HG02759 (cell line): ENCODE data around the gene SYN1.
"Not testable (repeated sequence)": the region's sequence is repeated elsewhere in the genome, so short reads cannot be mapped to it uniquely, and the experiment has no call there.

Source experiments
- ATAC-seq: cut with Tn5 transposase; IDR thresholded peaks from one replicate; pipeline ENCODE4 v1.9.1; 2021; ENCODE audit warnings: mild to moderate bottlenecking, moderate library complexity; ENCODE audit not compliant: unreplicated experiment

SYN1 gene

DNA sequence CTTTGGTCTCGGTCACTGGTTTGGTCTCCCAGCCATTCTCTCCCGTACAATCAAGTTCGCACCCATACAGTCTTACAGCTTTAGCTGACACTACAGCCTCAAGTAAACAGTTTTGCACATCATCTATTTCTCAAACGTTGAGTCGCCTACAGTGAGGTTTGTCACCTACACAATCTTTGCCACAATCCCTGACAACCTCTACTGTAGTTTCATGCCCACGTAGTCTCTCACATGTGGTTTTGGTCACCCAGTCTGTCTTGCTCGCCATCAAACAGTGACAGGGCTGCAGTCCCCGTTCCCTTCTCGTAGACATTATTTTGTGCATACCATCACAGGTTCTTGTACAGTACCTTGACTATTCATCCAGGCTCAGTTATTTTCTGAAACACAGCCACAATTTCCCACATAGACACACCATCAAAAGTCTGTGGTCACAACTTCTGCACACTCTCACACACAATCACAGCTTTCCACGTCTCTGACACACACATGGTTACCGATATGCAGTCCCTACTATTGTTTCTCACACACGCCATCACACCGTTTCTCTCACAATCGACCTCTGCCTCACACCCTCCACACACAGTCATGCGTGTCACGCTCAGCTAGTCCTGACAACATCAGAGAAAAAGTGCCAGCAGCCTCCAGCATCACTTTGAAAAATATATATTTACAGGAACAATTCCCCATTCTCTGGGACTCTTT is 15.4 kb upstream of the SYN1 start:
- ATAC-seq, result no peak

DNA sequence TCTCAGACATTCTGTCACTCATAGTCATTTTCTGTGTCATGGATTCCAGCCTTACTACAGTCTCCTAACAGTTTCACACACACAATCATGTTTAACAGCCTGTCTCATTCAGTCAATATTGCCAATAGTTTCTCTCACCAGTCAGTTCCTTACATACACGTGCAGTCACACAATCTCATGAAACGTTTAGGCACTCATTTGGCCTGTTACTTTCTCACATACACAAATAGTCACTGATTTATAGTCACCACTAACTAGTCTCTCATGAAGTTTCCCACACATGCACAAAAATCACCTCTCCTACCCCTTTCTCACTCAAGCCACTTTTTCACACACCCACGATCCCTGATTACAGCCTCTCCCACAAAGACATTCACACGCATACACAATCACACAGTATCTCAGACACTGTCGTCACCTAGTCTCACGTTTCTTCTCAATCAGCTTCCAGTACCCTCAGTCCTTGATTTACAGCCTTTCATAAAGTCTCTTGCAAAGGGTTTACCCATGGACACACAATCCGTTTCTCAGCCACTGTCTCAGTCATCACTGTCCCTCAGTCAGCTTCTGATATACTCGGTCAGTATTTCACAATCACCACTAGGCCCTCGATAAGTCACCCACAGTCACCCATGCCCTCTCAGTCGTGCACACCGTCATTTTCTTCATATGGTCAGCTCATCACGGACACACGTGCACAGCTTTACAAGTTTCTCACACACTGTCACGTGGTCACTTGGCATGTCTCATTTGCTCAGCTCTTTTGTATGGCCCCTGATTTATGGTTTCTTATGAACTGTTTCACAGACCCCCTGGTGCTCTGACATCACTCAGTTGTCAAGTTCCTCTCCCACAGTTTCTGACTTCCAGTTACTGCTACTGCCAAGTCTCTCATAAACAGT is 14.3 kb upstream of the SYN1 start:
- ATAC-seq, result no peak

DNA sequence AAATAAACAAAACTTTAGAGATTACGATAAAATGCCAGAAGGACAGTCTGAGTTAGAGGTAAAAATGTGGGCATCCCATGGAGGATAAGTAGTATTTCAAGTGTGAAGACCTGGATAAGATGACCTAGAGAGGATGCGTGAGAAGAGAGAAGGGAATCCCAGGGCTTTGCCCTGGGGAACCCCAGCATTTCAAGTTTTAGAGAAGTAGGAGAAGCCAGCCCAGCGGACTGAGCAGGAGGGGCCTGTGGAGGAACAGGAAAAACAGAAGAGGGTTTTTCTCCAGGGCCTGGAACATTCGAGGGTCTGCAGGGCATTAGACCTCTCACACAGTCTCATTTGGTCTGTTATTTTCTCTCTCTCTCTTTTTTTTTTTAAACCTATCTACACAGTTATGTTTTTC is 13.0 kb upstream of the SYN1 start:
- no peak for ATAC-seq

DNA sequence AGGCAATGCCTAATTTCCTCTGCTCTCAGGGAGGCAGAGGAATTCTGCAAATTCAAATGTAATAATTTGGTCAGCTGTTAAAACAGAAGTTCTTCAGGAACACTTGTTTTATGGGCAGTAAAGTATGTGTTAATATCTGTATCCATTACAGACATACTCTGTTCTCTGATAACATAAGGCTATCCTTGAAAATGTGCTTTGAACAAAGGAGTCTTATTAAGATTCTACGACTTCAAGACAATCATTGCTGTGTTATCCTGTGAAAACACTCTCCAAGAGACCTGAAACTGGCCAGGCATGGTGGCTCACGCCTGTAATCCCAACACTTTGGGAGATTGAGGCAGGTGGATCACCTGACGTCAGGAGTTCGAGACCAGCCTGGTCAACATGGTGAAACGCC is 12.0 kb upstream of the SYN1 start:
- ATAC-seq, result no peak

DNA sequence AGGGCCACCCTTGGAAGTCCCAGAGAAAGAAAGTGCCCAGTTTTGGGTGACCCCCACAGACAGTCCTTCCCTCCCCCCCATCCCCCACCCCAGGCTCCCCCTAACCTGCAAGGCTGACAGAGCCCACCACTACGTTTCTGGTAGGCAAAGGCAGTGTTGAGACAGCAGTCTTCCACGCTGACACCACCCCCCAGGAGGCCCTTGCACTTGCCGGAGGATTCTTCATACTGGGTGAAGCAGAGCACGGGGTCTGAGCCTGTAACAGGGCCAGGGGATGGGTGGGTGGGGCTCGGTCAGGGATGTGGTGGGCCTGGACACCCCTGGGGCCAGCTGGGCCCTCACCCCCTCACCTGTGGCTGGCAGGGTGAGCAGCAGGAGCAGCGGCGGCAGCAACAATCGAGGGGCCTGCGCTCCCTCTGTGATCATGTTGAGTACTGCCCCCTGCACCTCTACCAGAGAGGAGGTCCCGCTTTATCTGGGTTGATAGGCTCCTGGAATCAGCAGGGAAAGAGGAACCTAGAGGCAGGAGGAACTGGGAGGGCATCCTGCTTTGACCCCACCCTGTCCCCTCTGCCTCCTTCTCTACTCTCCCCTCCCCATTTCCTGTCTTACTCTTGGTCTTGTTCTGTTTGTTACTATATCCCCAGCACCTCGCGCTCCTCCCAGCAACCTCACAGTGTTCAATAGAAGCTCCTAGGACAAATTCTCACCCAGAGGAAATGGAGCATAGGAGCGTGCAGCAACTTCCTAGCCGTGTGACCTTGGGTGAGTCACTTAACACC is 10.0 kb upstream of the SYN1 start, which contains the start of gene CFP:
Gene CFP (minus strand): TSS at position 512 of the 782 bp plus-strand sequence. CDS start 86 bp downstream, at position 426.
- ATAC-seq, result no peak

DNA sequence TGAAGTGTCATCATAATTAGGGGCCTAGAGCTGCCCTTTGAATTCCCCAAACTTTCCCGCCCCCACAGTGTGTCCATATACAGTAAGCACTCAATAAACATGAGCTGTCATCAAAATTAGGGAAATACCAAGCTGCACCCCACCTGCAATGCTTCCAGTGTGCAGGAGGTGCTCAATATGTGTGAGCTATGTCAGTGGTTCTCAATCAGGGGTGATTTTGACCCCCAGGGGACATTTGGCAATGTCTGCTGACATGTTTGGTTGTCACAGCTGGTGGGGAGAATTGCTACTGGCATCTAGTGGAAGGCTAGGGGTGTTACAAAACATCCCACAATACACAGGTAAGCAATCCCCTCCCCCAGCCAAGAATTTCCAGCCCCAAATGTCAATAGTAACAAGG is 9.3 kb upstream of the SYN1 start:
- ATAC-seq, result no peak

DNA sequence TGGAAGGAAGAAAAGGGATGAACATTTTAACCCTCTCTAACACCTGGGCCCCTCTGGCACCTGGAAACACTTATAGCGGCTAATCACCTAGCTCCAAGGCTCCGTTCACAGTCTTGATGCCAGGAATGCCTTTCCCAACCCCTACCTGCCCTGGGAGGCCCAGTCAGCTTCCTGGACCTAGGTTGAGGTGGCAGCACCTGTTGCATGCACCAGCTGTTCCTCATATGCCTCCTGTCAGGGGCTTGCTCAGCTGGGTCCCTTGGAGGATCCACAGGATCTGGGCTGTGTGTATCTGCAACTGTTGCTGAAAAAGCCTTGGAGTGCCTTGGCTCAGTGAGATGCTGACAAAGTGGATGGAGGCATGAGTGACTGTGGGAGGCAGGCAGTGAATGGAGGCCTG is 5.7 kb upstream of the SYN1 start:
- ATAC-seq, result no peak

DNA sequence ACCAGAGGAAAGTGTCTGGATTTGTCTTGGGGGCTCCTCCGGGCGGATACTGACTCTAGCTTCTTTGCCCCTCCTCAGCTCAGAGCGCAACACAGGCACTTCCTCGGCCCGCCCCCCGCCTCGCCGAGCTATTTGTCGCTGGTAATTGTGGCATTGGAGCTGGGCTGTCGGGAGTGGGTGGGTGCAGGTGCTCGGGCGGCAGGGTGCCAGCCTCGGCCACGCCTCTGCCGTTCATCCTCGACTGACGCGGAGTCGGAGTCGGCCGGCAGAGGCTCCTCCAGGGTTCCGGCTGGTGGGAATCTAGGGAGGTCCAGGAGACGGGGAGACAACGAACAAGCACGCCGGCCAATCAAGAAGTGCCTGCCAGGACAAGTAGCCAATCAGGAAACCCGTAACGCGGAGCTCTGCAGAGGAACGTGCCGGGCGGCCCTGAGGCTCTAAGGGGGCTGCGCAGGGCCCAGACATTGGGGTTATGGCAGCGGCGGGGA is 3.9 kb upstream of the SYN1 start:
- no peak for ATAC-seq

DNA sequence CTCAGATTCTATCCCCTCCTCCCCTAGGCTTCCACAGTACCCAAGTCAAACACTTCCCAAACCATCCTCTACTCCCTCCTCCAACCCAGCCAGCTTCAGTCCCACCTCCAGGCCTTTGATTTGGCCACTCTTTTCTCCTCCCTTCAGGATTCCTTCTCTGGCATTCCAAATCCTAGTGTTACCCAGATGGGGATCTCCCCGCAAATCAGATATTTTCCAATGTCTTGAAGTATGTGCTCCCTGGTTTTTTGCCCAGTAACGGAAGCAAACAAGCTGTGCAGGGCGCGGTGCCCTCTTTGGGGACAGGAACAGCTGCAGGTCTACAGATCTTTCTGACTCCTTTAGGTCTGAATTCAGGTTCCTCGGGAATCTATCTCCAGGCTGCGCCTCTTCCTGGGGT is 2.2 kb upstream of the SYN1 start:
- no peak for ATAC-seq

DNA sequence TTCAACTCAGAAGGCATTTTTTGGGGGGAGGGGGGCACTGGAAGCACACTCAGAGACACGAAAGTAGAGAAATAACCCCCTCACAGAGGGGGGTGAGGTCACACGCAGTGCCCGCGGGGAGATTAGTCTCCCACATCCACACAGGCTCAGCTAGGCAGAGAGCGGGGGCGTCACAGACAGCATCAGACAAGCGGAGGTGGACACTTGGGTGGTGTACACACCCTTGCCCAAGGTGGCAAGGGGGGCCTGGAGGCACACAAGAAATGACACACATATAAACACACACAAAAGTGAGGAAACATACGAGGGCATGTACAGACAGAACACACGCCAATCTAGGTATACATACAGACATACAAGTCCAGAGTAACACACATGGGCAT is 637 bp upstream of the SYN1 start:
- ATAC-seq, result no peak

DNA sequence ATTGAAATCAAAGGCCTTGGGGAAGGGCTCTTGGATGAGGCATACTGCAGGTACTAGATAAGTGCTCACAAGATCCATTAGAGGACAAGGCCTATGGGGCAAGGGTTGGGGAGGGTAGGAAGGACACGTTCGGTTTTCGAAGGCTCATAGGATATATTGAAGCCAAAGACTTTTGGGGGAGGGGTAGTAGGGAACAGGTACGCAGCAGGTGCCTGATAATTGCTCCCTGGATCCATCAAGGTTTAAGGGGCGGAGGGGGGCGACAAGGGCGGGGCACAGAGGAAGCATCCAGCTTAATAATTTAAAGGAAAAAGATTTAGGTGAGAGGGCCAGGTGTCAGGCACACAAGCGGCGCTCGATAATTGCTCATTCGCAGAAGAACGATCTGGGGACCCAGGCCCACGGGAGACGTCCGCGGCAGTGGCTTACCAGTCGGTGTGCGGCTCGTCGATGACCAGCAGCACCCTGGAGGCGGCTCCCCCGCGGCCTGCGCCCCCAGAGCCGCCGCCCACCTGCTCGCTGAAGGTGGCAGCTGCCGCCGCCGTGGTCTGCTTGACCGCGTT is 653 bp downstream of the SYN1 start:
- ATAC-seq, result no peak

DNA sequence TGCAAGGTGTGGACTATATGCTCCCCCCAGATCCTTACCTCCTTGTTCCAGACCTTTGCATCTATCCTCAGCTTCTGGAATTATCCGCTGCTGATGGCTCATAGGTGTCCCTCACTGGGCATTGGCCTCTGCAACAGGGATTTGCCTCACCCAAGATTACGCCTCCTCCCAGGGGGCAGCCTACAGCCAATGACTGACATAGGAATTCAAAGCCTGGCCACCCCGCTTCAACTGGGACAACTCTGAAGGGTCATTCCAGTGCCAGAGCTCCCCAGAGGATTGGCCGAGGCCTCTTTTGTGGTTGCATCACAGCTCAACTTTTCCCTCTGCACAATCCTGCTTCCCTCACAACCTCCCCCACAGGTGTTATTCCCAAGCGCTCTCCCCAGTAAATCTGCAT is 5.0 kb downstream of the SYN1 start:
- ATAC-seq, result no peak

DNA sequence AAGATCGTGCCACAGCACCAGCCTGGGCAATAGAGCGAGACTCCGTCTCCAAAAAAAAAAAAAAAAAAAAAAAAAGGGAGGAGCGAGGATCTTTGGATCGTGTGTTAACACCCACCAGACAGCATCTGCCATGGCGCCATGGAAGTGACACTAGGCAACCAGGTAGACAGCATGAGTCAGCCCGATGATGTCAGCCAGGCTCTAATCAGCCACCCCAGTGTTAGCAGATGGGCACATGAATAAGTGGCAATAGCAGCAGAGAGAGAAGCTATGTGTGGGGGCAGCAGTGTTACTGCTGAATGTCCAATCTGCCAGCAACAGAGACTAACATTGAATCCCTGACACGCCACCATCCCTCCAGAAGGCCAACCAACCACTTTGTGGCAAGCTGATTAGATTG is 6.6 kb downstream of the SYN1 start:
- ATAC-seq, result no peak

DNA sequence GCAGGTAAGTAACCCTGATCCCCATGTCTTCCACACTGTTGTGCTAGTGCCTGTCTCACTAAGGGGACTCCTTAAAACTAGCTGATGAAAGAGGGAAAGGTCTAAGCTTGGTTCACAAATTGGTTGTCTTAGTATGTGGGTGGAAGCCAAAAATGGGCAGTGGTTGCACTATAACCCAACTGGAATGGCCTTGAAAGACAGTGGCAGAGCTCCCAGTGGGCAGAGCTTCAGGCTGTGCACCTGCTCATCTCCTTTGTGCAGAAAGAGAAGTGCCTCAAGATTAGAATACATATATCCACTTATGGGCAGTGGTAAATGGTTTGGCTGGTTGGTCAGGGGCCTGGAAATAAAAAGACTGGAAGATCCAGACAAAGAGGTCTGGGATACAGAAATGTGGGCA is 7.2 kb downstream of the SYN1 start:
- no peak for ATAC-seq

DNA sequence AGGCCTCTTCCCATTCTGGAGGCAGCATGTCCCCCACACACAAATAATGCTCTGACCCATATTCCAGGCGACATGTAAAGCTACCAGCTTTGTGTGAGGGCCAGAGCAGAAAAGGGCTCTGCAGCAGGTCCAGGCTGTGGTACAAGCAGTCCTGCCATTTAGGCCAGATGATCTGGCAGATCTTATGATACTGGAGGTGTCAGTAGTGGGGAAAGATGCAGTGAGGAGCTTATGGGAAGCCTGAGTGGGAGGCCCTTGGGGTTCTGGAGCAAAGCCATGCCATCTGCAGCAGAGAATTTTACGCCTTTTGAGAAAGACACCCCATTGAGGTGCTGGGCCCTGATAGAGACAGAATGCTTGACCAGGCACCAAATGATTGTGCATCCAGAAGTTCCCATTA is 7.7 kb downstream of the SYN1 start:
- no peak for ATAC-seq

DNA sequence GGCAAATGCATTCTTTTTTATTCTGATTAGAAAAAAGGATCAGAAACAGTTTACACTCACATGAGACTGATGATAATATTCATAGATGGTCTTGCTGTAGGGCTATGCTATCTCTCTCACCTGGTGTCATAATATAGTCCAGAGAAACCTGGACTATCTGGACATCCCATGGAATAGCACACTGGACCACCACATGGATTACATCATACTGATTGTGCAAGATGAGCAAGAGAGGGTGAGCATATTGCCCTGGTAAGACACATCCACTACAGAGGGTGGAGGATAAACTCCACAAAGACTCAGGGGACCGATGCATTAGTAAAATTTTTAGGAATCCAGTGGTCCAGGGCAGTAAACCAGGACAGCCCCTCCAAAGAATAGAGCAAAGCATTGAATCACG is 8.2 kb downstream of the SYN1 start:
- no peak for ATAC-seq

DNA sequence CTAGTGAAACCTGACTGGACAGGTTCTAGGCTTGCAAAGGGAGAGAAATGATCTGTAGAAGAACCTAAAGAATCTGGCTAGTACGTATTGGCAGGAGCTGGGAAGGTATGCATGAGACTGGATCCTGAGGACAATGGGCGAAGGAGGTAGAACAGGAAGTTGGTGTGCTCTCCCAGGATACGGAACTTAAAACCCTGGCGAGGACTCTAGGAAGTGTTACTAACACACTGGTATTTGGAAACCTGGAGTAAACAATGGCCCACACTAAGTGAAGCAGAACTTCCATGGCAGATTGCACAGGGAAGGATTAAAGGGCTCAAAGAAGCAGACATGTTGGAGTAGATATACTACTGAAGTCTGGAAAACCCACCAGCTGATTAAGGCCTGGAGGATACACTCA is 9.1 kb downstream of the SYN1 start:
- no peak for ATAC-seq

DNA sequence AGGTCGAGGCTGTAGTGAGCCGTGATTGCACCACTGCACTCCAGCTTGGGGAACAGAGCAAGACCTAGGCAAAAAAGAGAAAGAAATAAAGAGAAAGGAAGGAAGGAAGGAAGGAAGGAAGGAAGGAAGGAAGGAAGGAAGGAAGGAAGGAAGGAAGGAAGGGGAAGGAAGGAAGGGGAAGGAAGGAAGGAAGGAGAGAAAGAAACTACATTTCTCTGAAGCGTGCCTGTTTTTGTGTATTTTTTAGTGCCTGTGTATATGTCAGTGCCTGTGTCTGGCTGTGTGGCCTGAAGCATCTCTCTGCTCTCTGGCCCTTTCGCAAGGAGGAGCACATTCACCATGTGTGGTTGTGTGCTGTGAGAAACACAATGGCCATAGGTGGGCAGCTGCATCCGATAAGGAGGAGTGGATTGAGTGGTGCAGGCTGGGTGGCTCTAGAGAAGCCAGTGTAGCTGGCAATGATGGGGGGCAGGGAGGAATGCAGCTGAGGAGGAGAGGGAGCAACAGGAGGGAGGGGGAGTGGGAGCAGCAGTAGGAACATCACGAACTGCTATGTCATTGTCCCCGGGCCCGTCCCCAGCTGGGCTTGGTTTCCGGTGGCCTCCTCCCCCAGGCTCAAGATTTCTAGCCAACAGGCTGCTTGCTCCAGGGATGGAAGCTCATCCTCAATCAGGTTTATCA is 11.4 kb downstream of the SYN1 start:
- no peak for ATAC-seq

DNA sequence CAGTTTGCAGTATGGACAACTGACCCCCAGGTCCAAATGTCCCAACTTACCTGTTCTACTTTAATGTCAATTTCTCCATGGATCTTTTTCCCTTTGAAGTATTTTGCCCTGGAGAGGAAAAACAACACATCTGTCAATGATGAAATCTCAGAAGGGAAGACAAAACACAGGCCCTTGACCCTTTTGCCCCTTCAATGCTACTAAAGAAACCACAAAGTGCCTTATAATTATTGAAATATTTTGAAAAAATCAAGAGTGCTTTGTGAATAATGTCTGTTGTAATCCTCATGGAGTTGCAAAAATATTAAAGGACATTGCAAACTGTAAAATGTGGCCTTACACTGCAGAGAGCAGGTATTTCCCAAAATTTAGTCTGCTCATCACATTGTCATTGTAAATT is 12.6 kb downstream of the SYN1 start:
- no peak for ATAC-seq

DNA sequence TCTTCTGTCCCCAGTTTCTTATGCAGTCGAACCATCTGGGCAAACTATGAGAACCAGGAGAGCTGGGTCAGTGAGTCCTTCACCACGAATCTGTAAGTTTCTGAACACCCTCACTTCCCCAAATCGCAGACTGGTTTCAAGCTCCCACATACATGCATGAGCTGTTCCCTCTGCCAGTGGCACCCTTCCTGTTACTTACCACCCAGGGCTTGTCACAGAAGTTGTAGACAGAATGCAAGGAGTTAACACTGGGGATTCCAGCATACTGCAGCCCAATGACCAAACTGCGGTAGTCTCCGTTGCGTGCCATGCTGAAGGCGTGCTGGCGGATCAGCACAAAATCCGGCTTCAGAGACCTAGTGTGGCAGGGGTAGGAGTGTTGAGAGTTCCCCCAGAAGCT is 14.6 kb downstream of the SYN1 start:
- ATAC-seq, result no peak

DNA sequence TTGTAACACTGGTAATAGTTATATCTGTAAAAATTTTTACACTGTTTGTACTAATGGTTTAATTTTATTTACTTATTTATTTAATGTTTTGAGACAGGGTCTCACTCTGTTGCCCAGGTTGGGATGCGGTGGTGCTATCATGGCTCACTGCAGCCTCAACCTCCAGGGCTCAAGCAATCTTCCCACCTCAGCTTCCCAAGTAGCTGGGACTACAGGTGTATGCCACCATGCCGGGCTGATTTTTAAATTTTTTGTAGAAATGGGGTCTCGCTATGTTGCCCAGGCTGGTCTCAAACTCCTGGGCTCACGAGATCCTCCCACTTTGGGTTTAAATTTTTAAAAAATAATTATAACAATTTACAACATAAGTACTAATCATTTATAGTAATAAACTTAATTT is 16.5 kb downstream of the SYN1 start:
- ATAC-seq, result not testable (repeated sequence)
